HG03196 (cell line): ENCODE measurements around the gene CCDC86.
A peak's percentile ranks its signal among the peaks of the same experiment; 100 is the strongest.
"Not testable (repeated sequence)": the region's sequence is repeated elsewhere in the genome, so short reads cannot be mapped to it uniquely, and the experiment has no call there.

Experiments used
- ATAC-seq: cut with Tn5 transposase; IDR thresholded peaks from one replicate; pipeline ENCODE4 v1.9.1; 2021; ENCODE audit not compliant: unreplicated experiment

CCDC86 gene

GRCh38 chr11:60841797-60842667, at the start of gene CCDC86:
CCDC86 (plus strand) TSS chr11:60842113; CDS start chr11:60842125, 12 bp downstream.
- peak; percentile 79 for ATAC-seq

- ATAC-seq: no peak
These were observed 49.4 kb upstream of the CCDC86 start for GRCh38 chr11:60792521-60792920.

- ATAC-seq: no peak
These were observed 46.6 kb upstream of the CCDC86 start for GRCh38 chr11:60795291-60795690.

GRCh38 chr11:60797846-60798630, 43.9 kb upstream of the CCDC86 start:
- ATAC-seq: no peak

- no peak for ATAC-seq
These were observed 43.3 kb upstream of the CCDC86 start for GRCh38 chr11:60798631-60799030.

- ATAC-seq: no peak
These were observed 40.7 kb upstream of the CCDC86 start for GRCh38 chr11:60801194-60801593.

- ATAC-seq: no peak
These were observed 38.5 kb upstream of the CCDC86 start for GRCh38 chr11:60803273-60803936.

- ATAC-seq: no peak
These were observed 32.7 kb upstream of the CCDC86 start for GRCh38 chr11:60809249-60809648.

GRCh38 chr11:60809691-60810090, 32.2 kb upstream of the CCDC86 start:
- ATAC-seq: no peak

GRCh38 chr11:60810151-60810550, 31.8 kb upstream of the CCDC86 start:
- ATAC-seq: no peak

GRCh38 chr11:60810569-60810968, 31.3 kb upstream of the CCDC86 start:
- no peak for ATAC-seq

GRCh38 chr11:60813324-60813723, 28.6 kb upstream of the CCDC86 start:
- no peak for ATAC-seq

GRCh38 chr11:60814112-60814511, 27.8 kb upstream of the CCDC86 start:
- ATAC-seq: no peak

GRCh38 chr11:60816590-60817157, 25.2 kb upstream of the CCDC86 start:
- ATAC-seq: no peak

- no peak for ATAC-seq
These were observed 23.9 kb upstream of the CCDC86 start for GRCh38 chr11:60818057-60818456.

- no peak for ATAC-seq
These were observed 19.9 kb upstream of the CCDC86 start for GRCh38 chr11:60821827-60822599.

GRCh38 chr11:60823745-60824306, 18.1 kb upstream of the CCDC86 start:
- ATAC-seq: not testable (repeated sequence)

- ATAC-seq: no peak
These were observed 16.8 kb upstream of the CCDC86 start for GRCh38 chr11:60825118-60825517.

GRCh38 chr11:60825790-60826189, 16.1 kb upstream of the CCDC86 start:
- ATAC-seq: no peak
